ENCODE results near the gene SLC6A18.

Gene SLC6A18

DNA sequence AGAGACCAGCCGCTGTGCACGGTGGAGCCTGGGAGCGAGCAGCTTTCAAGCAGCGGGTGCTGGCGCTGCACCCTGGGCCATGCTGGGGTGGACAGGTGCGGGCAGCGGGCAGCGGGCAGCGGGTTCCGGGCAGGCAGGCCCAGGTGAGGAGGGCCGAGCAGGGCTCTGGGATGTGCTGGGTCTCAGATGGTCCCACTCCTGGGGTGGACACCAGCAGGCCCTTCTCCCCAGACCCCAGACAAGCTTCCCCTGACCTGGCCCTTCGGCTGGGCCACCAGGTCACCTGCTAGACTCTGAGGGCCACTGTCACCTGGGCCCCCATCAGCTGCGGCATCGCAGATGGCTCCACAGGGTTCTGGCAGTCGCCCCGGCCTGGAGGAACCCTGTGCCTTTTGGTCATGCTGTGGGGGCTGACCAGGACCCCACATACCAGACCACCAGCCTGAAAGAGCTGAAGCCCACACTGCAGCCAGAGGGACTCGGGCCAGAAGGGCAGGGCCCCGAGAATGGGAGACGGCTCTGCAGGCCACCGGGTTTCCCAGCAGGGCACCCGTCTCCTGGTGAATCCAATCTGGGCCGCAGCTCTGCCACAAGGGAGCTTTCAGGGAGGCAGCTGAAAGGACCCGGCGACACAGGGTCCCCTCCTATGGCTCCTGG is 21.7 kb upstream of the SLC6A18 start:
- no peak for DNase-seq (ENCODE audit: low read depth in 2 of 2)

DNA sequence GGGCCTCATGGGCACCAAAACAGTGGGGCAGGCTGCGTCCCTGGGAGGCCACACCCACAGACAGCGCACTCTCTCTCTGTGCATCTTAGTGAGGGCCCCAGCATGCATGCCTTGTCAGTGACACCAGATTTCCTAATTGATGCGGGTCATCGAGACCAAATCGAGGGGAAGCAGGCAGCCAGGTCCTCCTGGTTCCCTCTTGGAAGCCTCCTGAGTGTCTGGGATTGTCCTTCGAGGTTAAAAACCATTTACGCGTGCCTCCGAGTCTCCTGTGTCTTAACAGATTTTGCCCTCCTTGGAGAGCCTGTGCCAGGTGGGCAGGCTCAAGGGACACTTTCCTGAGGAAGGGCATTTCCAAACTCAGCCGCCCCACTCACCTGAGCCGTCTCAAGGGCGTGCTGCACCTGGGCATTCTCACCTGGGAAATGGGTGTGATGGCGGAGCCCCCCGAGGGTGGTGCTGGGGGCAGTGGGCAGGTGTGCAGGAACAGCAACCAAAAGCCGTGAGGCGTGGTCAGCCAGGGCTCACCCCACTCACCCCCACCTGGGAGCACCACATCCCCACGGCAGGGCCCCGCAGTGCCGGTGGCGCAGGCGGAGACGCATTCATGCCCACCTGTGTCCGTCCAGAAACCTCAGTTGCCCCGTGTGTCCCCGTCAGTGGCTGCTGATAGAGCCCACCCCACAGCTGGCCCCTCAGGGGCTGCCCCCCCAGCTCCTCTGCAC is 21.1 kb upstream of the SLC6A18 start:
- DNase-seq (ENCODE audit: low read depth in 2 of 2) = no peak

DNA sequence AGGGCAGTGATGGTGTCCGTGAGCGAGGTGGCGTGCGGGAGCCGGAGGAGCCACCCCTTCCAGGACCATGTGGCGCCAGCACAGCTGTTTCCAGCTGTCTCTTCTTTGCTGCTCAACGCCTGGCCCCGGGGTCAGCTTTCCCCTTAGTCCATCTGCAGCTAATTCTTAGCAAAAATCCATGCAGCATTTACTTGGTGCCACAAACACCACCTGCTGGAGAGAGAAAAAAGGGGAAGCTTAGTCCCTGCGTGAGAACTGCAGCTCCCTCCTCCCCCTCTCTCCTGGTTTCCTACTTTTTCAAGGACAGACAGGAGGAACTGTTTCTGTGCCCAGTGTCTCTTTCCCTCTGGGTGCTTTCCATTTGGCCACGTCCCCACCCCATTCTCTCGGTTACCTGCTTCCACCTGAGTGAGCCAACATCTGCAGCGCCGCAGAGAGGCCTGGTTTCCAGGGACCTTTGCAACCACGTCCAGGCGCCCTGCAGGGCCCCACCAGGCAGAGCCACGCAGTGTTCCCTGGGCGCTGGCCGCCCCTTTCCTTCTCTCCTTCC is 20.4 kb upstream of the SLC6A18 start:
- DNase-seq (ENCODE audit: low read depth in 2 of 2) = no peak

GRCh38 chr5:1205255-1206180 is 19.7 kb upstream of the SLC6A18 start:
- no peak for DNase-seq (ENCODE audit: low read depth in 2 of 2)

DNA sequence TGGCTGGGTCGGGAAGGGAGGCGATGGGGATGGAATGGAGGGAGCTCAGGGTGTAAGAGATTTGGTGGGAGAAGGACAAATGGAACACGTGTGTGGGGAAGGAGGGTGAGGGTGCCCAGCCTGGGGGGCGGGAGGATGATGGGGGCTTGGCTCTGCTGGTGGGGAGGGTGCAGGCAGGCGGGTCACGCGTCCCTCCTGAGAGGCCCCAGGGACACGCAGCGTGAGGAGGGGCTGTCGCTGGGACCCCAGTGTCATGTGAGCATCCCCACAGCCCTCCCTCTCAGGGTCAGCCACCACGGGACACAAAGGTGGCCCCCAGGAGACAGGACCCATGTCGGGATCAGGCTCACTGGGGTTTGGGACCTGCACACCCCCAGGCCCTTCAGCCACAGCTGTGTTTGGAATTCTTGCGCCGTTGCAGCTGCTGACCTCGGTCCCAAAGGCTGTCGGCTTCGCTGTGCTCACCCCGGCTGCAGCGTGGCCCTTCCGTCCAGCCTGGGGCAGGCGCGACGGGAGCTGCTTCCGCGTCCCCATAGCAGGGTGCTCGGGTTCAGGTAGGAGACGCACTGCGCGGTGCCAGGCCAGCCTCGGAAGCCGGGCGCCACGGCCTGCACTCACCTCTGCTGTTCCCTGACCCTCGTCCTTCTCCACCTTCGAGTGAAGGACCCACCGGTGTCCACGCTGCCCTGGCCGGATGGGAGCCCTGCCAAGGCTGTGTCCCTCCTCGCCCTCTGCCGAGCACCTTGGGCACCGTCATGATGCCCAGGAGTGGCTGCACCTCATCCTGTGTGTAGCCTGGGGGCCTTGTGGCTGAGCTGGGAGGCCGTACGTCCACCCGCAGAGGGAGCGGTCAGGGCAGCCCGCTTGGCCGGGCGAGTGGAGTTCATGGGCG is 18.4 kb upstream of the SLC6A18 start:
- no peak for DNase-seq (ENCODE audit: low read depth in 2 of 2)

DNA sequence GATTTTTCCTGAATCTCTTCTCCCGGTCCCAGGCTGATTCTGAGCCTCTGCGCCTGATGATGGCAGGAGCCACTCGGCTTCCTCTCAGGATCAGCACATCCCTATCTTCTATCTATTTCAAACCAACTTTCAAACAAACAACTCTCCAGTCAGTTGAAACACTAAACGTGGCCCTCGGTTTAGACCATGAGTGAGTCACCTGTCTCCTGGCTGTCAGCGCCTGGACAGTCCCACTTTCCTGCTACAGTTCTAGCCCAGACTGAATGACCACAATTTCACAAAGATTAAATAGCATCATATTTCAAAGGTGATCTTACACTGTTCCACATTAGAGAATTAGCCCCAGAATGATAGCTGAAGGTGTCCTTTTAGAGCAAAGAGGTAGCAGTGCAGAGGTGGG is 17.6 kb upstream of the SLC6A18 start:
- DNase-seq (ENCODE audit: low read depth in 2 of 2) = no peak

GRCh38 chr5:1208221-1208742 is 16.9 kb upstream of the SLC6A18 start:
- DNase-seq (ENCODE audit: low read depth in 2 of 2) = no peak

DNA sequence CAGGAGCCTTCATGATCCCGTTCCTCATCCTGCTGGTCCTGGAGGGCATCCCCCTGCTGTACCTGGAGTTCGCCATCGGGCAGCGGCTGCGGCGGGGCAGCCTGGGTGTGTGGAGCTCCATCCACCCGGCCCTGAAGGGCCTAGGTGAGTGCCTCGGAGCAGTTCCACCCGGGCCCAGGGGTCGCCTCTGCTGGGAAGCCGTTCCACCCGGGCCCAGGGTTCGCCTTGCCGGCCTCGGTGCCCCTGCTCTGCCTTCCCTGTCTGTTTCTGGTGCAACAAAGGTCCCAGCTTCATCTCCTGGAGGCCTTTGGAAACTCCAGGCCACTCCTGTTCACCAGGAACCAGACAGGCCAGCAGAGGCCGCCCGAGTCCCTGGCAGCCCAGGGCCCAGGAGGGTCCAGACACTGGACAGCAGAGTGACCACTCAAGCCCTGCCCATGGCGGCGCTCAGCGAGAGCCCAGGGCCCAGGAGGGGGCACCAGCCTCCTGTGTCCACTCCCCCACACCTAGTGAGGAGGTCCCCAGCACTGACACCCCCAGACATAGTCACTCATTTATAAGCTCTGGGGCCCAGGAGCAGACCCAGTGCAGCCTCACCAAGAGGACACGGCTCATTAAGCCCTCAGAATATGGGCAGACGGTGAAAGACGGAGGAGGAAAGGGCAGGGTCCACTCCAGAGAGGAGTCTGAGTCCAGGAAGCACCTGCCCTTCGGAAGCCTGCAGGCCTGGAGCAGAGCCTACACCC is 16.3 kb upstream of the SLC6A18 start:
- DNase-seq (ENCODE audit: low read depth in 2 of 2) = no peak

DNA sequence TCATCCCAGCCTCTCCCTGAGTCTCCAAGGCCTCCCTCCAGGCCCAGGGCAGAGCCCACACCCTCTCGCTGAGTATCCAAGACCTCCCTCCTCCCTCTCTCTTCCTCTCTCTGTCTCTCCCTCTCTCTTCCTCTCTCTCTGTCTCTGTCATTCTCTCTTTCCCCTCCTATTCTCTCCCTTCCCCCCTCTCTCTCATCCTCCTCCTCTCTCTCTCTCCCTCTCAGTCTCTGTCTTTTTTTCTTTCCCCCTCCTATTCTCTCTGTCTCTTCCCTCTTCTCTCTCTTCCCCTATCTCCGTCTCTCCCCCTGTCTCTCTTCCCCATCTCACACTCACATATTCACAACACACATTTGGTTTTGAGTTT is 15.7 kb upstream of the SLC6A18 start:
- DNase-seq (ENCODE audit: low read depth in 2 of 2) = no peak

DNA sequence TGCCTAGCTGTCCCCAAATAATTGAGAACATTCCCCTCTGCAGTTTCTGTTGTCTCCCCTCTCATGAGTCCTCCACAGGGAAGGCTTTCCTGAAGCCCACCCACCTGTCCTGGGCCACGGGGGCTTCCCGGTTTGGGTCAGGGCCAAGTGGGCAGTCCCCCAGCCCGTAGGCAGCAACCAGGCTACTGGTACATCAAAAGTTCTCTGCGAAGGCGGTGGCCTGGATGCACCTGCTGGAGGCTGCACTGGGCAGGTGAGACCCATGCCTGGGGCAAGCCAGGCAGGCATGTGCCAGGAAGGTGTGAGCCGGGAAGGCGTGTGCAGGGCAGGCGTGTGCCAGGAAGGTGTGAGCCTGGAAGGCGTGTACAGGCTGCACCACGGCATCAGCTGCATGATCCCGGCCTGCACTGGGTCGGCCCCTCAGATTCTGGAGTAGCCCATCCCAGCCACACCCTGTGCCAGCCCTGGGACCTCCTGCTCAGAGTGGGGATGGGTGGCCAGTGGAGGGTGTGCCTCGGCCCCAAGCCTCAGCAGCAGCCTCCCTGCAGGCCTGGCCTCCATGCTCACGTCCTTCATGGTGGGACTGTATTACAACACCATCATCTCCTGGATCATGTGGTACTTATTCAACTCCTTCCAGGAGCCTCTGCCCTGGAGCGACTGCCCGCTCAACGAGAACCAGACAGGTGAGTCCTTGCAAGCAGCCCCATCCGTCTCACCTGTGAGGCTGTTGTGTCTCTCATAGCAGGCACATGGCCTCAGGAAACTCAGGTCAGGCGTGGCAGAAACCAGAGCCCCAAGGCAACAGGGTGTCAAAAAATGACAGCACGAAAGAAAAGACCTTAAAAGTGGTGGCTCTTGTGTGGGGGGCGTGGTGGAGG is 15.0 kb upstream of the SLC6A18 start:
- DNase-seq (ENCODE audit: low read depth in 2 of 2) = no peak

DNA sequence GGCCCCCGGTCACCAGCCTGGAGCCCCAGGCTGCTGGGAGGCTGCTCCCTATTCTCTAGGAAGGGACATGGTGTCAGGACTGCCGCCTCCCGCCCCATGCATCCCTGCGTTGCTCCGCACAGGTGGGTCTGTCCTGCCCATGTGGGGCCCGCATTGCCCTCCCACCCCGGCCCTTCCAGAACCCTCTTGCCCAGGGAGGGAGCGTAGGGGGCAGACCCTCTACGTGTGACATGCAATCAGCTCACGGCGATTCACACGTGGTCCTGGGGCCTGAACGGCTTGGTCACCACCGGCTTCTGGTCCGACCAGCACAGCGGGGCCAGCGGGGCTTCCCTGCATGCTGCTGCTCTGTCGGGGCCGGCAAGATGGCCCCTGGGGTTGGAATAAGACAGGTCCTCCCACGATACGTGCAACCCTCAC is 14.3 kb upstream of the SLC6A18 start:
- DNase-seq (ENCODE audit: low read depth in 2 of 2) = no peak

DNA sequence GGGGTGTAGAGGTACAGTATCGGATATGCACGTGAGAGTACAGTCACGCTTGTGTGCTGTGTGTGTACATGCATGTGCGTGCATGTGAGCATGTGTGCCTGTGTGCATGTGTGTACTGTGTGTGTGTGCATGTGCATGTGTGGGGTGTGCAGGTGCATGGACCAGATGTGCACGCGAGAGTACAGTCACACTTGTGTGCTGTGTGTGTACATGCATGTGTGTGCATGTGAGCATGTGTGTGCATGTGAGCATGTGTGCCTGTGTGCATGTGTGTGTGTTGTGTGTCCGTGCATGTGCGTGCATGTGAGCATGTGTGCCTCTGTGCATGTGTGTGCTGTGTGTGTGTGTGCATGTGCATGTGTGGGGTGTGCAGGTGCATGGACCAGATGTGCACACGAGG is 13.5 kb upstream of the SLC6A18 start:
- DNase-seq (ENCODE audit: low read depth in 2 of 2) = no peak

DNA sequence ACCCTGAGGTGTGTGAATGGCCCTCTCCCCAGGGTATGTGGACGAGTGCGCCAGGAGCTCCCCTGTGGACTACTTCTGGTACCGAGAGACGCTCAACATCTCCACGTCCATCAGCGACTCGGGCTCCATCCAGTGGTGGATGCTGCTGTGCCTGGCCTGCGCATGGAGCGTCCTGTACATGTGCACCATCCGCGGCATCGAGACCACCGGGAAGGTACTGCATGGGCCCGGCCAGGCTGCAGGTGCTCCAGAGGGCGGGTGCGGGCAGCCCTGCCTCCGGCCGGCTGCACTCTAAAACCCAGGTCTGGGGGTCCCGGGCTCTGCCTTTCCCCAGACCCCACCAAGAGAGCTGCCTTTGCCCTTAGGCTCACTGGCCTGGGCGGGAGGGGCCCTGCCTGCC is 12.9 kb upstream of the SLC6A18 start:
- no peak for DNase-seq (ENCODE audit: low read depth in 2 of 2)

DNA sequence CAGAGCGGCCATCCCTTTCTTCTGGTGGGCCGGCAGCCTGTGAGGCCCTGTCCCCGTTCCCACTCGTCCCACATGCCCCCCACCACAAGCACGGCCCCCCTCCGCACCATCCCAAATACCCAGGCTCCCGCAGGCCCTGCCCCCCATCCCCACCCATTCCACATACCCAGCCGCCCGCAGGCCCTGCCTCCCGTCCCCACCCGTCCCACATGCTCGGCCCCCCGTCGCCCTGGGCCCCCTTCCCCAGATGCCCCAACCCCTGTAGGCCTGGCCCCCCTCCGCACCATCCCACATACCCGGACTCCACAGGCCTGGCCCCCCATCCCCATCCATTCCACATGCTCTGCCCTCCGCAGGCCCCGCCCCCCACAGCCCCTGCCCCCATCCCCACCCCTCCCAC is 12.3 kb upstream of the SLC6A18 start:
- no peak for DNase-seq (ENCODE audit: low read depth in 2 of 2)

GRCh38 chr5:1213508-1214162 is 11.5 kb upstream of the SLC6A18 start:
- no peak for DNase-seq (ENCODE audit: low read depth in 2 of 2)

DNA sequence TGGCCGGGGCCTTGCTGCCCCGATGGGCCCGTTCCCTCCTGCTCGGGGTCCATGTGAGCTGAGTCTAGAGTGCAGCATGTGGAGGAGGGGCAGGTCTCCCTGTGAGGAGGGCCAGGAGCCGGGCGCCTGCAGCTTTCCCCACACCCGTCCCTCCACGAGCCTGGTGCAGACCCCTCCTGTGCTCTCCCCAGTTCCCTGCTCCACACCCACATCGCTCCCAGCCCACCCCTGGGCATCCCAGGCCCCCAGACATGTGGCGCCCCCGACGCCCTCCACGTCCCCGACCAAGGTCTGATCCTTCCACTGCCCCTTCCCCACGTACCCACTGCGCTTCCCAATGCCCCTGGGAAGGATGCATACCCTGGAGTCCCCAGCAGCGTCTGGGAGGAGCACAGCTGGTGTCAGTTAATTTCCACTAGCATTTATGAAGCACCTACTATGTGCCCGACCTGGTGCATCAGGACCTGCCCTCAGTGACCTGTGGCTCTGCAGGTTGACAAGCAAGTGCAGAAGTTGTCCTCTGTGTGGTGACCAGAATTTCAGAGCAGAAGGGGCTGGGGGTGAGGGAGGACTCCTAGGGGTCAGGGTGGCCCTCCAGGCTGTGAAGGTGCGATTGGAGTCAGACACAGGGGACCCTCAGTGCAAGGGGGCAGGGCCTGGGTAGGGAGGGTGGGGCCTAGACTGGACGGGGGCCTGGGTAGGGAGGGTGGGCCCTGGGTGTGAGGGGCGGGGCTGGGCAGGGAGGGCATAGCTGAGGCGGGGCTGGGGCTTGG is 10.8 kb upstream of the SLC6A18 start:
- DNase-seq (ENCODE audit: low read depth in 2 of 2) = no peak

GRCh38 chr5:1214936-1215220 is 10.3 kb upstream of the SLC6A18 start:
- no peak for DNase-seq (ENCODE audit: low read depth in 2 of 2)
